Lower leg skin (tissue), 4 donors: ENCODE results near the gene NRXN3. TPM values are rescaled to one million over a fixed set of nuclear protein-coding genes. Genes with fewer than 3 reads are reported as not detected.

ENCODE experiments used
- DNase-seq, 2 donors: peaks; one replicate each; pipeline ENCODE4 v3.0.0-alpha.2; 2019; ENCODE audit warnings: low spot score in 2 of 2
- H3K4me3 ChIP-seq: fragments of 200-600 bp; sonication (generic); 2 replicates; pipeline ENCODE4 v1.5.1; 2017; ENCODE audit warnings: mild to moderate bottlenecking, low read depth; ENCODE audit not compliant: poor library complexity, severe bottlenecking
- POLR2A ChIP-seq, 2 donors: fragments of 450-650 bp; IDR thresholded peaks; one replicate each; pipeline ENCODE4 v1.6.1; 2016 to 2017; ENCODE audit warnings: antibody characterized with exemption in 2 of 2, mild to moderate bottlenecking in 1 of 2, moderate library complexity in 1 of 2
- WGBS, 2 donors: methylation state at CpG; one replicate each; pipeline ENCODE4 v1.1.5; 2018; 5-methylcytosine and 5-hydroxymethylcytosine counted together
- intact Hi-C: fragments of 100-400 bp; cut with DNase I; formaldehyde crosslinking; loops from one replicate; pipeline ENCODE4 v1.15.0; 2023; ENCODE audit warnings: low total_unique reads
- total RNA-seq, 4 donors: library from RNA; depleted of rRNA; stranded (reverse); fragments of >200 nt; gene quantifications; one replicate each; pipeline ENCODE4 v1.1.0, GENCODE V29; 2016
- TF ChIP-seq, protein P1 (sequence below), 3 donors: fragments of 450-650 bp; IDR thresholded peaks; one replicate each; pipeline ENCODE4 v1.5.1; 2016; ENCODE audit warnings: antibody characterized with exemption in 3 of 3, mild to moderate bottlenecking in 3 of 3, moderate library complexity in 2 of 3

The NRXN3 gene
- total RNA-seq, 4 donors from 2014 or later = 0.61 to 2.4 (median 1.7) TPM

DNA sequence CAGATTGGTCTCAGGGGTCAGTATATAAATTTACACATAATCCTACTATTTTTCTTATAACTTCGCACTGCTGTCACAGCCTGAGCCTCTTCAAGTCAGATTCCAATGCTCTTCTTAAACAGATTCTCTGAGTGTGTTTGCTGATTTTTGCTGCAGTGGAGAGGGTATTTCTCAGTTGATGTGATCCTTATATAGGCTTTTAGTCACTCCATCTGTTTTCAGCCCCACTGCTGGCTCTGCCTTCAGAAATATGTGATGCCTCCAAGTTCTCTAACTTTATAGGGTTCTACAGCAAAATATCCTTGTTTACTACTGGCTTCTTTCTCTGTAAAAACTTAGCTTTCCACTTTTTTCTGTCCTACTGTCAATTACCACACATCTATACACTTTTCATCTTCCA is 702.7 kb downstream of the NRXN3 start:
- DNase-seq = no peak
- TF ChIP-seq, protein P1, sequence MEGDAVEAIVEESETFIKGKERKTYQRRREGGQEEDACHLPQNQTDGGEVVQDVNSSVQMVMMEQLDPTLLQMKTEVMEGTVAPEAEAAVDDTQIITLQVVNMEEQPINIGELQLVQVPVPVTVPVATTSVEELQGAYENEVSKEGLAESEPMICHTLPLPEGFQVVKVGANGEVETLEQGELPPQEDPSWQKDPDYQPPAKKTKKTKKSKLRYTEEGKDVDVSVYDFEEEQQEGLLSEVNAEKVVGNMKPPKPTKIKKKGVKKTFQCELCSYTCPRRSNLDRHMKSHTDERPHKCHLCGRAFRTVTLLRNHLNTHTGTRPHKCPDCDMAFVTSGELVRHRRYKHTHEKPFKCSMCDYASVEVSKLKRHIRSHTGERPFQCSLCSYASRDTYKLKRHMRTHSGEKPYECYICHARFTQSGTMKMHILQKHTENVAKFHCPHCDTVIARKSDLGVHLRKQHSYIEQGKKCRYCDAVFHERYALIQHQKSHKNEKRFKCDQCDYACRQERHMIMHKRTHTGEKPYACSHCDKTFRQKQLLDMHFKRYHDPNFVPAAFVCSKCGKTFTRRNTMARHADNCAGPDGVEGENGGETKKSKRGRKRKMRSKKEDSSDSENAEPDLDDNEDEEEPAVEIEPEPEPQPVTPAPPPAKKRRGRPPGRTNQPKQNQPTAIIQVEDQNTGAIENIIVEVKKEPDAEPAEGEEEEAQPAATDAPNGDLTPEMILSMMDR (IDR thresholded peaks at IDR 0.05) = no peak
- TF ChIP-seq POLR2A (IDR thresholded peaks at IDR 0.05) = no peak
- 91 to 93% methylated on average over 1 of the region's 1 CpG for WGBS, 2 donors
- H3K4me3 ChIP-seq = no peak overlapping the region
- intact Hi-C loops = no loop called here

DNA sequence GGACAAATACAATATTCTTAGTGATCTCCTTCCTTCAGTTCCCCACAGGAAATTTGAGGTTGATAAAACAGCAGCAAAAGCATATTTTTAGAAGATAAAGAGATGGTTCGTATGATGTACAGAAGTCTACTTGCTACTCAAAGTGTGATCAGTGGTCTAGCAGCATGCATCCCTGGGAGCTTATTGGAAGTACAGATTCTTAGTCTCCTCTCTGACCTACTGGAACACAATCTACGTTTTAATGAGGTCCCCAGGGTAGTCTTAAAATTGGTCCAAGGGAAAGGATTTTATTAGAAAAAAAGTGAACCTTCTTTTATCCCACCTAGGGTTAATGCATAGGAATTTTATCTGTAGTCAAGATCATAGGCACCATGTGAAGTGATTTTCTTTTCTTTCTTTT is 703.4 kb downstream of the NRXN3 start:
- intact Hi-C loops = no loop called here
- H3K4me3 ChIP-seq = no peak overlapping the region
- no peak for TF ChIP-seq POLR2A (IDR thresholded peaks at IDR 0.05)
- TF ChIP-seq, protein P1 (IDR thresholded peaks at IDR 0.05) = no peak
- DNase-seq = no peak
- 53 to 59% methylated on average over 2 of the region's 2 CpGs for WGBS, 2 donors

DNA sequence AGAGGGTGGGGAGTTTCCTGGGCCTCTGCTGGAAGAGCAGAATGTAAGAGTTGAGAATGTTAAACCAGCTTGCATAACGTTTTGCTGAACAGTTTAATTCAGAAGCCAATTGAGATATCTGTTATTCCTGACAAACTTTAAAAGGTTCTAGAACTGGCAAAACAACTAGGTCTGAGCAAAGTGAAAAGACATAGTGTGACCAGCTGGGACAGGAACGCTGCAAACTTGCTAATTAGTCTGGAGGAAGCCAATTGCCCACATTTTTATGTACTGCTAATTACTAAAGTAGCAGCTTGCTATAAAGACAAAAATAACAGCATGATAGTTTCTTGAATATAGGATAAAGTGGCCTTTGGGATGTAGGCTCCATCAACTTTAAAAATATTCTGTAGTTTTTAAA is 704.9 kb downstream of the NRXN3 start:
- TF ChIP-seq POLR2A (IDR thresholded peaks at IDR 0.05) = no peak
- TF ChIP-seq, protein P1 (IDR thresholded peaks at IDR 0.05) = no peak
- WGBS, 2 donors = 24 to 30% methylated on average over 2 of the region's 2 CpGs
- H3K4me3 ChIP-seq = no peak overlapping the region
- intact Hi-C loops = no loop called here
- DNase-seq = no peak

DNA sequence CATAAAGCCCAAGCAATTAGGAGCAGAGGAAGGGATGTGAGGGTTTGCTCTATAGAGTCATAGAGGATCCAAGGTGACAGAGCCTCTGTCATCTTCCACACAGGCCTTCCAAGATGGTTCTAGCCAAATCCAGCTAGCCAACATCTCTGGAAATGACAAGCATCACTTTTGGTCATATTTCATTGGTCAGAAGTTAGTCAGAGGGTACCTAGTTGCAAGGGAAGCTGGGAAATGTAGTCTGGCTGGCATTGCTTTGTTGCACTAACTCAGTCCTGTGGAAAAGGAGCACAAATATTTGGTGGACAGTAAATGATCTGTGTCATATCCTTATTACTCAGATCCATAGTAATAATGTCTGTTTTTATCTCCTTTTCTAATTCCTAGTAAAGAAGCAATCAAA is 715.7 kb downstream of the NRXN3 start:
- H3K4me3 ChIP-seq = no peak overlapping the region
- intact Hi-C loops = no loop called here
- DNase-seq = no peak
- TF ChIP-seq, protein P1 (IDR thresholded peaks at IDR 0.05) = no peak
- no peak for TF ChIP-seq POLR2A (IDR thresholded peaks at IDR 0.05)

DNA sequence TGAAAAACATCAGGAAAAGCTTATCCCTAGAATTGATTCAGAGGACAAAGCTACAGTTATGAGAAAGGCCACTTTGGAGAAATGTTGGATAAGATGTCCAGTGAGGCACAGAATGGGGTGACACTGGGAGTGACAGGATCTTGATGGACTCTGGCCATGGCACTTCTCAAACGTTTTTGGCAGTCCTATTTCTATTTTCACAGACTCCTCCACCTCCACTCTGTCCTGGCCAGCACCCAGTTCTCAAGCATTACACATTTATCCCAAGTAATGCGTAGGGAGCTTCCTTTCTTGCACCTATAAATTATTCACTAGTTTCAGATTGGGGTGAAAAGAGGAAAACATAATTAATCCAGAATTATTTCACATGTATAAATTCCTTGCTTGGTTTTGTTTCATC is 727.3 kb downstream of the NRXN3 start:
- 42 to 54% methylated on average over 2 of the region's 2 CpGs for WGBS, 2 donors
- DNase-seq = no peak
- H3K4me3 ChIP-seq = no peak overlapping the region
- intact Hi-C loops = no loop called here
- no peak for TF ChIP-seq POLR2A (IDR thresholded peaks at IDR 0.05)
- TF ChIP-seq, protein P1 (IDR thresholded peaks at IDR 0.05) = no peak

DNA sequence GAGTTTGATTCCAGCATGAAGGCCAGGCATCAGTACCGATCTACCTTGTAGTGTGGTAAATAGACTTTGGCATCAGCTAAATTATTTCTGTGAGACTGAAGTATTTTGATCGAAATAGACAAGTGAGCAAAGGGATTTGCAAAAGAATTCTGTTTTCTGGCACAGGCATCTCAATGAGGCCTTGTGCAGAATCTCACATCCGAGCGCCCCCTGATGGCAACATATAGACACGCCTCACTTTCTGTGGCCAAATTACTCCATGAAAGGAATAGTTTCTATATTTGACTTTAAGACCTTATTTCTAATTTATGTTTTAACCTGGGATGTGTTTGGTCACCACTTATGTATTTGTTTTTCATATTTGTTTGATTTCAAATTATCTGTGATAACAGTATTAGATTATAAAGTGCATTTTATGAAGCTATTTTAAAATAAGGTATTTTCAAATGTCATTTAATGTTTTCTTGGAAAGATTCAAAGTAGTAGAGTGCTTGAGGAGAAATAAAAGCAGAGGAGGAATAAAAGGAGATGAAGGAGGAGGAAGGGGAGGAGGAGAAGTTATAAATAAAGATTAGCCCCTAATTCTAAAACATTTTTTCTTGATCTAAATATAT is 731.9 kb downstream of the NRXN3 start:
- DNase-seq = no peak
- TF ChIP-seq, protein P1 (IDR thresholded peaks at IDR 0.05) = no peak
- no peak for TF ChIP-seq POLR2A (IDR thresholded peaks at IDR 0.05)
- WGBS, 2 donors = 10 to 13% methylated on average over 5 of the region's 5 CpGs
- intact Hi-C loops = no loop called here
- H3K4me3 ChIP-seq = no peak overlapping the region
